Immature natural killer cell (primary cell): ENCODE results near the gene FLYWCH2. TPM values are rescaled to one million over a fixed set of nuclear protein-coding genes. Genes with fewer than 3 reads are reported as not detected.
"Not testable (repeated sequence)": the region's sequence is repeated elsewhere in the genome, so short reads cannot be mapped to it uniquely, and the experiment has no call there.

Experiments
- DNase-seq, 3 donors: peaks; one replicate each; pipeline ENCODE4 v3.0.0; 2022; ENCODE audit warnings: mixed read lengths in 1 of 3
- H3K27ac Mint-ChIP-seq, 6 donors: one replicate each; pipeline ENCODE4 v1.8.0; 2020; ENCODE audit warnings: mixed read lengths in 6 of 6, mild to moderate bottlenecking in 5 of 6, inconsistent platforms in 4 of 6, moderate library complexity in 3 of 6
- H3K27me3 Mint-ChIP-seq, 3 donors: one replicate each; pipeline ENCODE4 v1.8.0; 2020 to 2021; ENCODE audit warnings: low read depth in 3 of 3, mild to moderate bottlenecking in 3 of 3, mixed read lengths in 3 of 3, moderate library complexity in 3 of 3, inconsistent platforms in 1 of 3
- H3K36me3 Mint-ChIP-seq, 3 donors: one replicate each; pipeline ENCODE4 v1.8.0; 2020; ENCODE audit warnings: mixed read lengths in 3 of 3, inconsistent platforms in 2 of 3, mild to moderate bottlenecking in 2 of 3
- H3K4me1 Mint-ChIP-seq, 2 donors: one replicate each; pipeline ENCODE4 v1.8.0; 2020; ENCODE audit warnings: inconsistent platforms in 2 of 2, mild to moderate bottlenecking in 2 of 2, mixed read lengths in 2 of 2, moderate library complexity in 1 of 2
- H3K4me3 Mint-ChIP-seq, 5 donors: one replicate each; pipeline ENCODE4 v1.8.0; 2020; ENCODE audit warnings: mild to moderate bottlenecking in 5 of 5, mixed read lengths in 5 of 5, inconsistent platforms in 3 of 5, moderate library complexity in 3 of 5
- H3K9me3 Mint-ChIP-seq, 6 donors: one replicate each; pipeline ENCODE4 v1.8.0; 2020; ENCODE audit warnings: mild to moderate bottlenecking in 6 of 6, mixed read lengths in 6 of 6, inconsistent platforms in 4 of 6, moderate library complexity in 3 of 6
- polyA plus RNA-seq, 3 donors: library from polyadenylated mRNA; unstranded; fragments of 300-500 nt; fragmentation: Illumina TruSeq; gene quantifications; one replicate each; pipeline ENCODE4 v1.2.3, GENCODE V29; 2021

FLYWCH2 gene
- polyA plus RNA-seq, 3 donors from 2014 or later = 15.9 to 24.5 (median 18.3) TPM

DNA sequence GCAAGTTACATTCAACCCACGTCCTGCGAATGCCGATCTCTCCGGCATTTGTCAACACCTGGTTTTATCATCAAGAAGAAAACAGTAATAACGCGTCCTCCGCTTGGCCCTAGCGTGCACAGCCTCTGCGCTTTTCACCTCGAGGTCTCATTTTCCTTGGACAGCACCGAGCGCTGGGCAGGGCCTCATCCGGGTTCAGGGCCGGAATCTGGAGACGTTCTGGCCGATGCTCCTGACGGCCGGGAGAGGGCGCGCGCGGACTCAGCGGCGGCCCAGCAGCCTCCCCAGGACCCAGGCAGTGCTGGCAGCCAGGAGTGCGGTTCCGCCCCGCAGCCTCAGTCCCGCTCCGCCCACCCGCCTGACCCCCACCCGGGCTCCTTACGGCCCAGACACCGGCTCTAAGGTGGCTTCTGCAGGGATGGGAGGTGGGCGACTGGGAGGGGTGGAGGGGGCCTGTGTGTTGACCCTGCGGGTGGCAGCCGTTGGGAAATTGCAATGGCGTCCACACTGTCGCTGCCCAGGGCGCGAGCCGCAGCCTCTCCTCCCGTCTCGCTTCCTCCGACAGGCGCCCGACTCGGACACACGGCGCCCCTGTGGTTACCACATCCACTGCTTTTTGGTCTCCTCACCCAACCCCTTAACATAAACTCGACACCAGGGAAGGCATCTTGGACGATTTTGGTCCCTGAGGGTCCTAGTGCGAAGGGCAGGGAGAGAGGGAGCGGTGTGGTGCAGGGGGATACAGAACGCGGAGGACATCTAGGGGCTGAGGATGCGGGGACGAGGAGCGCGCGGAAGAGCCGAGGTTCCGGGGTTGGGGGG lies 21.3 kb downstream of the FLYWCH2 start:
- Mint-ChIP-seq H3K9me3 (no peaks in the 10 kb centered on the region), H3K27ac (peak overlapping the region; percentile 87 to 94 (median 91)), H3K36me3 (no peaks in the 10 kb centered on the region), H3K4me1 (peaks cover 32 to 33% of the 10 kb centered on the region in 2 donors), H3K4me3 (peak overlapping the region; percentile 88 to 96 (median 93)), H3K27me3 (peaks cover 0 to 11% (median 4%) of the 10 kb centered on the region in 3 donors)
- peak; percentile 79 to 83 (median 83) for DNase-seq

DNA sequence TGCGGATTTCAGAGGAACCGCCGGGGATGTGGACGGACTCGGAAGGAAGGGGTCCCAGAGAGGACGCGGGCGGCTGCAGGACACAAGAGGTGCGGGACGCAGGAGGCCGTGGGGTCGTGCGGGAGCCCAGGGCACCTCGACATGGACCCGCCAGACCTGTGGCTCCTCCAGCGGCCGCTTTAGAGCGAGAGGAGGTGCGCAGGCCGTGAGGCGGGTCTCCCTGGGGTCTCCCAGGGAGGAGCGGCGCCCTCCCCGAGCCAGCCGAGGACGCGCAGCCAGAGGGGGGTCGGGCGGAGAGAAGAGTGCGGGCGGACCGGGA lies 21.9 kb downstream of the FLYWCH2 start:
- H3K9me3 Mint-ChIP-seq = no peaks in the 10 kb centered on the region
- H3K4me3 Mint-ChIP-seq = peak overlapping the region; percentile 88 to 96 (median 93)
- H3K27ac Mint-ChIP-seq = peak overlapping the region; percentile 47 to 93 (median 88)
- DNase-seq = no peak
- H3K4me1 Mint-ChIP-seq = peaks cover 32 to 33% of the 10 kb centered on the region in 2 donors
- H3K36me3 Mint-ChIP-seq = no peaks in the 10 kb centered on the region
- H3K27me3 Mint-ChIP-seq = peaks cover 0 to 11% (median 4%) of the 10 kb centered on the region in 3 donors

DNA sequence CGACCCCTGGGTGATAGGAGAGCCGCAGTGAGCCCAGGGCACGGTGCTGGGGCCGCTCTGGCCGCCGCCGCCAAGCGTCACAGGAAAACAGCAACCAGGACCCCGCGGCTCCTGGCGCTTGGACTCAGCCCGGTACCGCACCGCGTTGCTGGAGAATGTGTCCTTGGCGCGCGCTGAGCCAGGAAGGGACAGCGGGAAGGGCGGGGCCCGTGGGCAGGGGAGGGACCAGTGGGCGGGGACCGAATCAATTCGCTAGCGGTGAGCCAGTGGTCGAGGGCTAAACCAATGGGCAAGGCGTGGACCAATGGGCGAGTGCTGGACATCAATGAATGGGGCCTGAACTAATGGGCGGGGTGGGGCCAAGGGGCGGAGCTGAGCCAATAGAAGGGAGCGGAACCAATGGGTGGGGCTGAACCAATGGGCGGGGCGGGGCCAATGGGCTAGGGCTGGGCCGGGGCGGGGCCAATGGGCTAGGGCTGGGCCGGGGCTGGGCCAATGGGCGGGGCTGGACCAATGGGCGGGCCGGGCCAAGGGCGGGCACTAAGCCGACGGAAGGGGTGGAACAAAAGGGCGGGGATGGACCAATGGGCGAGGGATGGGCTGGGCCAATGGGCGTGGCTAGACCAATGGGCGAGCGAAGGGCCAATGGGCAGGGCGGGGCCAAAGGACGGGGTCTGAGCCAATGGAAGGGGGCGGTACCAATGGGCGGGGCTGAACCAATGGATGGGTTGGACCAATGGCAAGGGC lies 22.4 kb downstream of the FLYWCH2 start:
- peak; percentile 92 to 94 (median 93) for DNase-seq
- no peaks in the 10 kb centered on the region for H3K36me3 Mint-ChIP-seq
- peaks cover 32 to 33% of the 10 kb centered on the region in 2 donors for H3K4me1 Mint-ChIP-seq
- H3K4me3 Mint-ChIP-seq = peak overlapping the region; percentile 88 to 96 (median 93)
- H3K27me3 Mint-ChIP-seq = peaks cover 0 to 11% (median 4%) of the 10 kb centered on the region in 3 donors
- H3K27ac Mint-ChIP-seq = peak overlapping the region; percentile 70 to 91 (median 89)
- no peaks in the 10 kb centered on the region for H3K9me3 Mint-ChIP-seq

DNA sequence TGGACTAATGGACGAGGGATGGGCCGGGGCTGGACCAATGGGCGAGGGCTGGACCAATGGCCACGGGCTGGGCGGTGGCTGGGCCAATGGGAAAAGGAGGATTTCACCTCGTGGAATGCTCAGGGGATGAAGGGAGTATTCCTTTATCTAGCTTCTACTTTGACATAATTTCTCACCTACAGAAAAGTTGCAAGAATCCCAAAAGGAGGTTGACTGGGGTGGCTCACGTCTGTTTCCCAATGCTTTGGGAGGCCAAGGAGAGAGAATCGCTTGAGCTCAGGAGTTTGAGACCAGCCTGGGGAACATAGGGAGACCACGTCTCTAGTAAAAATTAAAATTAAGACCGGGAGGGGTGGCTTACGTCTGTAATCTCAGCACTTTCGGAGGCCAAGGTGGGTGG lies 23.0 kb downstream of the FLYWCH2 start:
- no peak for DNase-seq
- Mint-ChIP-seq H3K4me3 (peak overlapping the region; percentile 88 to 96 (median 93)), H3K4me1 (peaks cover 33 to 34% of the 10 kb centered on the region in 2 donors), H3K9me3 (no peaks in the 10 kb centered on the region), H3K27me3 (peaks cover 0 to 9% (median 4%) of the 10 kb centered on the region in 3 donors), H3K36me3 (no peaks in the 10 kb centered on the region), H3K27ac (peak overlapping the region; percentile 70 to 91 (median 89))

DNA sequence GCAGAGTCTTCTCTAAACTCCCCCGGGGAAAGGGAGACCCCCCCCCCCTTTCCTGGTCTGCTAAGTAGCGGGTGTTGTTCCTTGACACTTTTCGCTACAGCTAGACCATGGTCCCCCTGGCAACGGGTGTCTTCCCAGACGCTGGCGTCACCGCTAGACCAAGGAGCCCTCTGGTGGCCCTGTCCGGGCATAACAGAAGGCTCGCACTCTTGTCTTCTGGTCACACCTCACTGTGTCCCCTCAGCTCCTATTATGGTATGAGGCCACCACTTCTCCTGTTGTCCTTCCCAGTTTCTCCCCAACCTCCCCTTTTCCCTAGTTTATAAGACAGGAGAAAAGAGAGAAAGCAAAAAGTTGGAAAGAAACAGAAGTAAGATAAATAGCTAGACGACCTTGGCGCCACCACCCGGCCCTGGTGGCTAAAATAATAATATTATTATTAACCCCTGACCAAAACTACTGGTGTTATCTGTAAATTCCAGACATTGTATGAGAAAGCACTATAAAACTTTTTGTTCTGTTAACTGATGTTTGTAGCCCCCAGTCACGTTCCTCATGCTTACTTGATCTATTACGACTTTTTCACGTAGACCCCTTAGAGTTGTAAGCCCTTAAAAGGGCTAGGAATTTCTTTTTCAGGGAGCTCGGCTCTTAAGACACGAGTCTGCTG lies 24.2 kb downstream of the FLYWCH2 start:
- H3K4me3 Mint-ChIP-seq = peak overlapping the region in 2 of 5 donors; percentile 21 to 30
- peak; percentile 67 to 74 (median 73) for DNase-seq
- peak overlapping the region; percentile 49 to 91 (median 88) for H3K27ac Mint-ChIP-seq
- H3K36me3 Mint-ChIP-seq, H3K9me3 Mint-ChIP-seq, H3K27me3 Mint-ChIP-seq: not testable (repeated sequence)
- peaks cover 40 to 42% of the 10 kb centered on the region in 2 donors for H3K4me1 Mint-ChIP-seq

DNA sequence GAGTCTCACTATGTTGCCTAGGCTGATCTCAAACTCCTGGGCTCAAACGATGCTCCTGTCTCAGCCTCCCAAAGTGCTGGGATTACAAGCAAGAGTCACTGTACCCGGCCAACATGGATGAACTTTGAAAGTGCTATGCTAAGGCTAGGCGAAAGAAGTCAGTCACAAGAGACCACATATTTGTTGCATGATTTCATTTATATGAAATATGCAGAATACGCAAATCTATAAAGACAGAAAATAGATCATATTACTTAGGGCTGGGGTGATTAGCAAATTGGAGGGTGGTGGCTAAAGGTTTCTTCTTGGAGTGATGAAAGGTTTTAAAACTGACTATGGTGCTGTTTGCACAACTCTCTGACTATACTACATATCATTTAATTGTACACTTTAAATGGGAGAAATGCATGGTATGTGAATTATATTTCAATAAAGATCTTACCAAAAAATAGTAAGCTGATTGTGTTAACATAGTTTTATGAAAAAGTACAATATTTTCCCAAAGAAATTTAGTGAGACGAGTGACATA lies 27.5 kb downstream of the FLYWCH2 start:
- peak overlapping the region; percentile 66 to 88 (median 85) for H3K4me3 Mint-ChIP-seq
- H3K27me3 Mint-ChIP-seq = peaks cover 6 to 13% (median 11%) of the 10 kb centered on the region in 3 donors
- DNase-seq = no peak
- H3K9me3 Mint-ChIP-seq = no peaks in the 10 kb centered on the region
- peak overlapping the region in 4 of 6 donors; percentile 15 to 85 (median 66) for H3K27ac Mint-ChIP-seq
- peaks cover 44 to 48% of the 10 kb centered on the region in 2 donors for H3K4me1 Mint-ChIP-seq
- H3K36me3 Mint-ChIP-seq = peaks cover 0 to 2% (median 0%) of the 10 kb centered on the region in 3 donors

DNA sequence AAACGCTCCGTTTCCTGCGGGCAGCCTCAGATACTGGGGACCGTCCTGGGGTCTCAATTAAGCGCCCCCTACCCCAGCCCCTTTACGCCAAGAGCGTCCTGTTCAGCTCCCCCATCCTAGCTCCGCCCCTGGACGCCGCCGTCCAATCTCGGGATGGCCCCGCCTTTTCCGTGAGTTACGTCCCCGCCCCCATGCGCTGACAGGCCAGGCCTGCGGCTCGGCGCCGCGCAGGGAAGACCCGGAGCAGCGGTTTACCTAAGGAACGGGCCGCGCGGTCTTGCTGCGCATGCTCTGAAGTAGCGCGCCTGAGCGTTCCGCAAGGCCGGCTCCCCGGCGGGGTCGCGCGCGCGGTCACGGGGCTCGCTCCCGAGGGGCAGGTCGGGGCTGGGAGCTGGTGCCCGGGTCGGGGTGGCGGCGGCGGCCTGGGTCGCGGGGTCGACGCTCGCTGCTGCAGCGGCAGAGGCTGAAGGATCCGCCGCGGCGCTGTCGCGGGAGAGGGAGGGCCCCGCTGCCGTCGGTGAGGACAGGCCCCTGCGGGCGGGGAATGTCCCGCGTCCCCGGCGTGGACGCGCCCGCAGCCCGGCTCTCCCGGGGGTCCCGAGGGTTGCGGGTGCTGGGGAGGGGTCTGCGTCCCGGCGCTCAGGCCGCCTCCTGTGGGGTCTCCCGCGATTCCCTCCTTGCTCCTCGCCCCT lies 28.8 kb downstream of the FLYWCH2 start, which contains the start of gene FLYWCH1:
TSS of gene FLYWCH1 (plus strand) at position 294 of the 692 bp plus-strand sequence. CDS start 17,755 bp downstream, outside the sequence.
- Mint-ChIP-seq H3K4me3 (peak within 1 kb of the TSS; percentile 89 to 91 (median 91)), H3K4me1 (peaks cover 31 to 36% of the 10 kb centered on the region in 2 donors), H3K9me3 (no peaks in the 10 kb centered on the region), H3K36me3 (peaks cover 0 to 3% (median 0%) of the 10 kb centered on the region in 3 donors), H3K27ac (peak within 1 kb of the TSS; percentile 85 to 93 (median 86)), H3K27me3 (peaks cover 2 to 13% (median 9%) of the 10 kb centered on the region in 3 donors)
- peak; percentile 96 to 98 (median 98) for DNase-seq

DNA sequence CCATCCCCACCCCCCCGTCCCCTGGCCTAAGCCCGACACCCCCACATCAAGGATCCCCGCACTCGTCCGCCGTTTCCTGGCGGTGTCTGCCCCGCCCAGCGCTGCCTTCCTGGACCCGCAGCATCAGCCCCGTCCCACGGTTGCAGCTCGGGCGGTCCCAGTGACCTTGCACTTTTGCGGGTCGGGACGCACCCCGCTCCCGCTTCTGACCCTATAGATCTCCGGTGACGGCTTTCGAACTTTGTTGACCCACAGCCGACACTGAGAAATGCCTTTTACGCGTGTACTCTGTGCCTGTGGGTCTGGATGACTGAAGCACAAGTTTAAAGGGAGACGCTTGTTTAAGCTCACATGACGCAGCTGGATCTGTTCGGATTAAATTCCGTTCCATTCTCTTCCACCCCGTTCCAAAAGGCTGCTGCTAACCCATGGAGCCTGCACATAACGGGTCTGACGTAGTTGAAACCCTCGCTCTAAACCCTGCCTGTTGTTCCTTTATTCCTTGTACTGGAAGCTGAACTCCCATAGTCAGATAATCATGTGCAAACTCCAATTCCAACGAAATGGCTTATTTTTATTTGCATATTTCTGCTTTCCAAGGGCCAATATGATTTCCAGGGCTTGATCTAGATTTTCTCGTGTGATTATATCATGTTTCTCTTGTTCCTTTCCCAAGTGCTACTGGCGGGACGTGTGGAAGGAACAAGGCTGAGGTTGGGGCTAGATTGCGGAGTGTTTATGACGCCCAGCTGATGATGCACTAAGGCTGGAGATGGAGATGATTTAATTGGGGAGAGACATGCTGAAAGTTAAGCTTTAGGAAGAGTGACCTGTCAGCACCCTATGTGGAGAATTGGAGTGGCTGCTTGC lies 29.6 kb downstream of the FLYWCH2 start:
- Mint-ChIP-seq H3K9me3 (no peaks in the 10 kb centered on the region), H3K4me1 (peaks cover 23 to 29% of the 10 kb centered on the region in 2 donors), H3K36me3 (peaks cover 0 to 3% (median 0%) of the 10 kb centered on the region in 3 donors), H3K27ac (peak overlapping the region; percentile 74 to 93 (median 86)), H3K4me3 (peak overlapping the region; percentile 89 to 91 (median 91)), H3K27me3 (peaks cover 0 to 13% (median 9%) of the 10 kb centered on the region in 3 donors)
- peak; percentile 38 to 39 (median 39) for DNase-seq

DNA sequence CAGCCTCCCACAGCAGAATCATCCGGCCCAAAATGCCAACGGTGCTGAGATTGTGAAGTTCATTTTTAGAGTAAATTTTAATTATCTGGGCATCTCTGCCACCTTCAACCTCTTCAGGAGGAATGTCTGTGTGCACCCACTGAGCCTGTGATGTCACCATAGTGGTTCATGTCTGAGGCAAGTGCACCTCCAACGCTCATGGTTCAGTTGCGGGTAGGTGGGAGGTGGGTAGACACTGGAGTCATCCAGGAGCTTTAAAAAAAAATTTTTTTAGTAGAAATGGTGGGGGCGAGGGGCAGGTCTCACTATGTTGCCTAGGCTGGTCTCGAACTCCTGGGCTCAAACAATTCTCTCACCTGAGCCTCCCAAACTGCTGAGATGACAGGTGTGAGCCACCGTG lies 30.6 kb downstream of the FLYWCH2 start:
- DNase-seq = no peak
- H3K9me3 Mint-ChIP-seq = no peaks in the 10 kb centered on the region
- peak overlapping the region in 2 of 6 donors; percentile 24 to 93 for H3K27ac Mint-ChIP-seq
- H3K27me3 Mint-ChIP-seq = peaks cover 0 to 13% (median 9%) of the 10 kb centered on the region in 3 donors
- peak overlapping the region in 4 of 5 donors; percentile 91 for H3K4me3 Mint-ChIP-seq
- peaks cover 0 to 3% (median 0%) of the 10 kb centered on the region in 3 donors for H3K36me3 Mint-ChIP-seq
- H3K4me1 Mint-ChIP-seq = peaks cover 21 to 27% of the 10 kb centered on the region in 2 donors

DNA sequence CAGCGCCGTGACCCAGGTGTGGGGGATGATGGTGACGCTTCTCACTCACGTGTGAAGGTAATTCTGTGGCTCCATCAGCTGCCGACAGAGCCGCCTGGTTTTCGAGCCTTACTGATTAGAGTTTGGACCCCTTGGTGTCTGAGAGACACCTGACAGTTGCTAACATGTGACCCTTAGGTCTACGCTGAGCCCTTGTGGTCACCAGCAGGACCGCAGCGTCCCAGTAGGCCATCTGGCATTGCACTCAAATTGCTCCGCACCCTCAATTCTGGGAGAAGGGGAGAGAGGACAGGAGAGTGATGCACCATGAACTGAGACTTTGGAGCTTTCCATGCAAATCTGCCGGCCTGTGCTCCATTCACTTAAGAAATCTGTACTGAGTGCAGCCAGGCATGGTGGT lies 31.2 kb downstream of the FLYWCH2 start:
- no peak for DNase-seq
- Mint-ChIP-seq H3K36me3 (peaks cover 0 to 3% (median 0%) of the 10 kb centered on the region in 3 donors), H3K27me3 (peaks cover 0 to 13% (median 9%) of the 10 kb centered on the region in 3 donors), H3K4me1 (peaks cover 21 to 27% of the 10 kb centered on the region in 2 donors), H3K27ac (peak overlapping the region in 2 of 6 donors; percentile 12 to 26), H3K4me3 (peak overlapping the region in 4 of 5 donors; percentile 24 to 50 (median 34)), H3K9me3 (no peaks in the 10 kb centered on the region)

DNA sequence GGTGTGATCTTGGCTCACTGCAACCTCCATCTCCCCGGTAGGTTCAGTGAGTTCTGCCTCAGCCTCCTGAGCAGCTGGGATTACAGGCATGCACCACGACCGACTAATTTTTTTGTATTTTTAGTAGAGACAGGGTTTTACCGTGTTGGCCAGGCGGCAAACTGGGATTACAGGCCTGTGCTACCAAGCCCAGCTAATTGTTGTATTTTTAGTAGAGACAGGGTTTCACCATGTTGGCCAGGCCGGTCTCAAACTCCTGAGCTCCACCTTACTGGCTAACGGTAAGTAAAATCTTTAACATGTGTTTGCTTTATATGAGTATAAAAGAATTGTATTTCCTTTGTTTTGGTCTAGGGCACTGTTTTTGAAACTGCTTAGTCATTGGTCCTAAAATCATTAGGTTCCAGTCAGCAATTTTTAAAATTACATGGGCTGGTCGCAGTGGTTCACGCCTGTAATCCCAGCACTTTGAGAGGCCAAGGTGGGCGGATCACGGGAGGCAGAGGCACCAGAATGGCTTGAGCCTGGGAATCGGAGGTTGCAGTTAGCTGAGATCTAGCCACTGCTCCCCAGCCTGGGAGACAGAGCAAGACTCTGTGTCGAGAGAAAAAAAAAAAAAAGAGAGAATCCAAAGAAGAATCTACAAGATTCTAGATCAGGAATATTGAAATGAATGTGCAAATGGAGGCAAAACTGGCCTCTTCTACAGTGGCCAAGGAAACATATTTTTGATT lies 32.3 kb downstream of the FLYWCH2 start:
- no peak for DNase-seq
- H3K4me3 Mint-ChIP-seq = no peak overlapping the region
- H3K27ac Mint-ChIP-seq = no peak overlapping the region
- H3K27me3 Mint-ChIP-seq = peaks cover 2 to 14% (median 9%) of the 10 kb centered on the region in 3 donors
- no peaks in the 10 kb centered on the region for H3K9me3 Mint-ChIP-seq
- H3K36me3 Mint-ChIP-seq = peaks cover 5 to 9% (median 5%) of the 10 kb centered on the region in 3 donors
- H3K4me1 Mint-ChIP-seq = peaks cover 28 to 33% of the 10 kb centered on the region in 2 donors
